Vagina (tissue), 2 donors: ENCODE results near the gene HMX1.

Experiments
- POLR2A ChIP-seq, 2 donors: fragments of 450-650 bp; IDR thresholded peaks; one replicate each; pipeline ENCODE4 v1.6.1; 2017; ENCODE audit warnings: antibody characterized with exemption in 2 of 2, mild to moderate bottlenecking in 2 of 2, moderate library complexity in 2 of 2
- TF ChIP-seq, protein P1 (sequence below), 3 experiments: fragments of 450-650 bp in 2 of 3; fragments of 200-600 bp in 1 of 3; sonication (generic) in 1 of 3; IDR thresholded peaks; one replicate each; pipeline ENCODE4 v1.5.1; 2017 to 2019; ENCODE audit warnings: antibody characterized with exemption in 3 of 3, mild to moderate bottlenecking in 2 of 3, moderate library complexity in 2 of 3

DNA sequence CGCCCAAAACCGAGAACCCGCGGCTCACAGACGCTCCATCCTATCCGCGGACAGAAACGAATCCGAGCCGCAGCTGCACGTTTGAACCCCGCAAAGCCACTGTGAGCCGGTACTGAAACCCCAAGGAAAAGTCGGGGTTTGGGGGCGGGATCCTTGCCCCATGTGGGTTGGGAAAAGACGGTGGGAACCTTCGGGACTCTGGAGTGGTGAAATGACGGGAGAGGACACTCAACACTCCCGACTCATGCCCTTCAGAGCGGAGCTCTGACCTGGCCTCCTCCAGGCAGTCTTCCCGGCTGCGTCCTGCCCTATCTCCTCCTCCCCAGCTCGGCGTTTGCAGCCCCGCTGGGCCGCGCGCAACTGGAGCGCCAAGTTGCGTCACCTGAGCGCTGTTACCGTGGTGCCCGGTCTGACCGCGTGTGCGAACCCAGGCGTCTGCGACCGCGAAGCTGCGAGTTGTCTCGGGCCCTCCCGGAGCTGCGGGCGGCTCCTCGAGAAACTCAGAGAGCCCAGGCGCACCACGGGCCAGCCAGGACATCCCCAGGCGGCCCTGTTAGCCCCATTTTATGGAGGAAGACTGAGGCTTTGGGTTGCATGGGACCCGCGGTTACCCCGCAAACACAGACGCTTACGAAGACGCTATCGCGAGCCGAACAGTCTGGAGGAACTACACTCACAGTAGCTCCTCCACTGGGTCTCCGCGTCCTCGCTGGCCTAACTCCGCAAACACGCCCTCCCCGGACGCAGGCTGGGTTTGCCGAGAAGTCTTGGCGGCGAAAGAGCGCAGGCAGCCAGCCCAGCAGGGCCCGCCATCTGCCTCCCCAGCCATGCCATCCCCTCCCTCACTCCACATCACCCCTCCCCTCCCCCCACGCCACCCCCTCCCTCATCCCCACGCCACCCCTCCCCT, 20.3 kb upstream of the HMX1 start:
- TF ChIP-seq, protein P1, sequence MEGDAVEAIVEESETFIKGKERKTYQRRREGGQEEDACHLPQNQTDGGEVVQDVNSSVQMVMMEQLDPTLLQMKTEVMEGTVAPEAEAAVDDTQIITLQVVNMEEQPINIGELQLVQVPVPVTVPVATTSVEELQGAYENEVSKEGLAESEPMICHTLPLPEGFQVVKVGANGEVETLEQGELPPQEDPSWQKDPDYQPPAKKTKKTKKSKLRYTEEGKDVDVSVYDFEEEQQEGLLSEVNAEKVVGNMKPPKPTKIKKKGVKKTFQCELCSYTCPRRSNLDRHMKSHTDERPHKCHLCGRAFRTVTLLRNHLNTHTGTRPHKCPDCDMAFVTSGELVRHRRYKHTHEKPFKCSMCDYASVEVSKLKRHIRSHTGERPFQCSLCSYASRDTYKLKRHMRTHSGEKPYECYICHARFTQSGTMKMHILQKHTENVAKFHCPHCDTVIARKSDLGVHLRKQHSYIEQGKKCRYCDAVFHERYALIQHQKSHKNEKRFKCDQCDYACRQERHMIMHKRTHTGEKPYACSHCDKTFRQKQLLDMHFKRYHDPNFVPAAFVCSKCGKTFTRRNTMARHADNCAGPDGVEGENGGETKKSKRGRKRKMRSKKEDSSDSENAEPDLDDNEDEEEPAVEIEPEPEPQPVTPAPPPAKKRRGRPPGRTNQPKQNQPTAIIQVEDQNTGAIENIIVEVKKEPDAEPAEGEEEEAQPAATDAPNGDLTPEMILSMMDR (IDR thresholded peaks at IDR 0.05), result no peak
- no peak for TF ChIP-seq POLR2A (IDR thresholded peaks at IDR 0.05)
